Measurements from ENCODE around the gene FCMR. TPM values are rescaled to one million over a fixed set of nuclear protein-coding genes. Genes with fewer than 3 reads are reported as not detected.

Gene FCMR
- total and polyA plus RNA-seq, 9 of the 15 experiments (the other 6 are each of a cell fraction or from before 2014, with no cell fraction given) = 0.11 to 0.82 (median 0.20) TPM; not detected in 5

DNA sequence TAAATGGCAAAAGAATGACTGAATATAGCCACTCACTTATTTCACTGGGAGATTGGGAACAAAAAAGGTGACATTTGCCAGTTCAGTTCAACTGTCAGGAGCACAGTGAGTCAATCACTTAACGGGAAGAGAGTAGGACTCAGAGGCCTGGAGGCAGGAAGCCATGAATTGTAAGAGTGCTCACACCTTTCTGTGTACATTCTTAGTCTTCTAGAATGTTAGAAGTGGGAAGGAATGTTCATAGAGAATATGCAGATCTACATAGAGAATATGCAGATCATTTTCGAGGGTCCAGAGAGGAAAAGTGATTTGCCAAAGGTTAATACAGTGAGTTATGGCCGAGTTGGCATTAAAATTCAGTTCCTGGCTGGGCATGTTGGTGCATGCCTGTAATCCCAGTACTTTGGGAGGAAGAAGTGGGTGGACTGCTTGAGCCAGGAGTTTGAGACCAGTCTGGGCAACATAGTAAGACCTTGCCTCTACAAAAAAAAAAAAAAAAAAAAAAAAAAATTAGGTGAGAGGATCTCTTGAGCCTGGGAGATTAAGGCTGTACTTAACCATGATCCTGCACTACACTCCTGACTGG is 48.0 kb downstream of the FCMR start (continued):
- TF ChIP-seq, protein P1, sequence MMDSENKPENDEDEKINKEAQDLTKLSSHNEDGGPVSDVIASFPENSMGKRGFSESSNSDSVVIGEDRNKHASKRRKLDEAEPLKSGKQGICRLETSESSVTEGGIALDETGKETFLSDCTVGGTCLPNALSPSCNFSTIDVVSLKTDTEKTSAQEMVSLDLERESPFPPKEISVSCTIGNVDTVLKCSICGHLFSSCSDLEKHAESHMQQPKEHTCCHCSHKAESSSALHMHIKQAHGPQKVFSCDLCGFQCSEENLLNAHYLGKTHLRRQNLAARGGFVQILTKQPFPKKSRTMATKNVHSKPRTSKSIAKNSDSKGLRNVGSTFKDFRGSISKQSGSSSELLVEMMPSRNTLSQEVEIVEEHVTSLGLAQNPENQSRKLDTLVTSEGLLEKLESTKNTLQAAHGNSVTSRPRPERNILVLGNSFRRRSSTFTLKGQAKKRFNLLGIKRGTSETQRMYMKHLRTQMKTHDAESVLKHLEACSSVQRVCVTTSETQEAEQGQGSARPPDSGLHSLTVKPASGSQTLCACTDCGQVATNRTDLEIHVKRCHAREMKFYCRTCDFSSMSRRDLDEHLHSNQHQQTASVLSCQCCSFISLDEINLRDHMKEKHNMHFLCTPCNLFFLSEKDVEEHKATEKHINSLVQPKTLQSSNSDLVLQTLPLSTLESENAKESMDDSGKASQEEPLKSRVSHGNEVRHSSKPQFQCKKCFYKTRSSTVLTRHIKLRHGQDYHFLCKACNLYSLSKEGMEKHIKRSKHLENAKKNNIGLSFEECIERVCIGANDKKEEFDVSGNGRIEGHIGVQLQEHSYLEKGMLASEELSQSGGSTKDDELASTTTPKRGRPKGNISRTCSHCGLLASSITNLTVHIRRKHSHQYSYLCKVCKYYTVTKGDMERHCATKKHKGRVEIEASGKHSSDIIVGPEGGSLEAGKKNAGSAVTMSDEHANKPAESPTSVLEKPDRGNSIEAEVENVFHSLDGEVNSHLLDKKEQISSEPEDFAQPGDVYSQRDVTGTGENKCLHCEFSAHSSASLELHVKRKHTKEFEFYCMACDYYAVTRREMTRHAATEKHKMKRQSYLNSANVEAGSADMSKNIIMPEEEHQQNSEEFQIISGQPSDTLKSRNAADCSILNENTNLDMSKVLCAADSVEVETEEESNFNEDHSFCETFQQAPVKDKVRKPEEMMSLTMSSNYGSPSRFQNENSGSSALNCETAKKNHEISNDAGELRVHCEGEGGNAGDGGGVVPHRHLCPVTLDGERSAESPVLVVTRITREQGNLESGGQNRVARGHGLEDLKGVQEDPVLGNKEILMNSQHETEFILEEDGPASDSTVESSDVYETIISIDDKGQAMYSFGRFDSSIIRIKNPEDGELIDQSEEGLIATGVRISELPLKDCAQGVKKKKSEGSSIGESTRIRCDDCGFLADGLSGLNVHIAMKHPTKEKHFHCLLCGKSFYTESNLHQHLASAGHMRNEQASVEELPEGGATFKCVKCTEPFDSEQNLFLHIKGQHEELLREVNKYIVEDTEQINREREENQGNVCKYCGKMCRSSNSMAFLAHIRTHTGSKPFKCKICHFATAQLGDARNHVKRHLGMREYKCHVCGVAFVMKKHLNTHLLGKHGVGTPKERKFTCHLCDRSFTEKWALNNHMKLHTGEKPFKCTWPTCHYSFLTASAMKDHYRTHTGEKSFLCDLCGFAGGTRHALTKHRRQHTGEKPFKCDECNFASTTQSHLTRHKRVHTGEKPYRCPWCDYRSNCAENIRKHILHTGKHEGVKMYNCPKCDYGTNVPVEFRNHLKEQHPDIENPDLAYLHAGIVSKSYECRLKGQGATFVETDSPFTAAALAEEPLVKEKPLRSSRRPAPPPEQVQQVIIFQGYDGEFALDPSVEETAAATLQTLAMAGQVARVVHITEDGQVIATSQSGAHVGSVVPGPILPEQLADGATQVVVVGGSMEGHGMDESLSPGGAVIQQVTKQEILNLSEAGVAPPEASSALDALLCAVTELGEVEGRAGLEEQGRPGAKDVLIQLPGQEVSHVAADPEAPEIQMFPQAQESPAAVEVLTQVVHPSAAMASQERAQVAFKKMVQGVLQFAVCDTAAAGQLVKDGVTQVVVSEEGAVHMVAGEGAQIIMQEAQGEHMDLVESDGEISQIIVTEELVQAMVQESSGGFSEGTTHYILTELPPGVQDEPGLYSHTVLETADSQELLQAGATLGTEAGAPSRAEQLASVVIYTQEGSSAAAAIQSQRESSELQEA (IDR thresholded peaks at IDR 0.05; ENCODE audit: low read depth) = no peak
- TF ChIP-seq ZZZ3 (IDR thresholded peaks at IDR 0.05) (no peak), ZNF707 (CRISPR knock-in tag; conservative IDR thresholded peaks at IDR 0.05) (no peak)

Measured in K562 (cell line).